HG03066 (cell line): ENCODE data around the gene DCLRE1C.
"Not testable (repeated sequence)": the region's sequence is repeated elsewhere in the genome, so short reads cannot be mapped to it uniquely, and the experiment has no call there.

Experiments
- ATAC-seq: cut with Tn5 transposase; IDR thresholded peaks from one replicate; pipeline ENCODE4 v1.9.1; 2021; ENCODE audit warnings: low read depth; ENCODE audit not compliant: unreplicated experiment

The DCLRE1C gene

GRCh38 chr10:14954001-14954770, at the start of gene DCLRE1C:
TSS of gene DCLRE1C (minus strand) at chr10:14954096. CDS start at chr10:14954010, 86 bp downstream.
- peak; percentile 63 for ATAC-seq

- ATAC-seq: no peak
Measured at GRCh38 chr10:14995964-14996565, 42.2 kb upstream of the DCLRE1C start.

- ATAC-seq: not testable (repeated sequence)
Measured at GRCh38 chr10:14993500-14994455, 39.9 kb upstream of the DCLRE1C start.

GRCh38 chr10:14992336-14992735, 38.4 kb upstream of the DCLRE1C start:
- ATAC-seq: not testable (repeated sequence)

- not testable (repeated sequence) for ATAC-seq
Measured at GRCh38 chr10:14991035-14991749, 37.3 kb upstream of the DCLRE1C start.

GRCh38 chr10:14989552-14989951, 35.7 kb upstream of the DCLRE1C start:
- not testable (repeated sequence) for ATAC-seq

- no peak for ATAC-seq
Measured at GRCh38 chr10:14982744-14983143, 28.8 kb upstream of the DCLRE1C start.

GRCh38 chr10:14975672-14976273, 21.9 kb upstream of the DCLRE1C start:
- no peak for ATAC-seq

- not testable (repeated sequence) for ATAC-seq
Measured at GRCh38 chr10:14974153-14974998, 20.5 kb upstream of the DCLRE1C start.

- no peak for ATAC-seq
Measured at GRCh38 chr10:14971867-14972448, 18.1 kb upstream of the DCLRE1C start.

- ATAC-seq: no peak
Measured at GRCh38 chr10:14967897-14968296, 14.0 kb upstream of the DCLRE1C start.

GRCh38 chr10:14959221-14960057, 5.5 kb upstream of the DCLRE1C start, which contains the start of gene MEIG1:
TSS of gene MEIG1 (plus strand) at chr10:14959388. CDS start at chr10:14966469, 7,081 bp downstream.
- ATAC-seq: peak; percentile 76

GRCh38 chr10:14958872-14959220, 5.0 kb upstream of the DCLRE1C start:
- ATAC-seq: no peak

- no peak for ATAC-seq
Measured at GRCh38 chr10:14954934-14955333, 1.0 kb upstream of the DCLRE1C start.

- peak; percentile 34 for ATAC-seq
Measured at GRCh38 chr10:14953424-14954000, 384 bp downstream of the DCLRE1C start.

GRCh38 chr10:14952851-14953423, 959 bp downstream of the DCLRE1C start:
- no peak for ATAC-seq

GRCh38 chr10:14949291-14949690, 4.6 kb downstream of the DCLRE1C start:
- no peak for ATAC-seq
